Adrenal gland (tissue), 12 donors: ENCODE results near the gene SPO11. TPM values are rescaled to one million over a fixed set of nuclear protein-coding genes. Genes with fewer than 3 reads are reported as not detected.

Experiments
- DNase-seq, 7 donors: peaks; one replicate each; pipeline ENCODE4 v3.0.0-alpha.2; 2019 to 2020
- H3K27ac ChIP-seq, 5 donors: fragments of 200-600 bp; sonication (generic) in 4 of 5; 1 replicate in 3 of 5; 2 replicates in 2 of 5; pipeline versions ENCODE4 v1.5.1 to v1.8.0; 2016 to 2020; ENCODE audit warnings: mild to moderate bottlenecking in 1 of 5
- H3K27me3 ChIP-seq: fragments of 200-600 bp; 2 replicates; pipeline ENCODE4 v1.8.0; 2021
- H3K36me3 ChIP-seq, 2 donors: fragments of 200-600 bp; replicated peaks in 1 of 2; 1 replicate in 1 of 2; 2 replicates in 1 of 2; pipeline versions ENCODE4 v1.5.1 to v1.8.0; 2018 to 2022
- H3K4me1 ChIP-seq, 2 donors: fragments of 200-600 bp; replicated peaks in 1 of 2; 1 replicate in 1 of 2; 2 replicates in 1 of 2; pipeline versions ENCODE4 v1.5.1 to v1.8.0; 2018 to 2021
- H3K4me3 ChIP-seq, 4 donors: fragments of 200-600 bp; sonication (generic) in 3 of 4; one replicate each; pipeline ENCODE4 v1.5.1; 2016 to 2018
- H3K9me3 ChIP-seq, 3 donors: fragments of 200-600 bp; sonication (generic) in 1 of 3; replicated peaks in 1 of 3; 1 replicate in 2 of 3; 2 replicates in 1 of 3; pipeline versions ENCODE4 v1.5.1 to v1.8.0; 2016 to 2021
- CTCF ChIP-seq, 6 experiments: fragments of 450-650 bp in 4 of 6; fragments of 200-600 bp in 2 of 6; sonication (generic) in 1 of 6; IDR thresholded peaks; 1 replicate in 5 of 6; 2 replicates in 1 of 6; pipeline versions ENCODE4 v1.5.1 to v1.8.0; 2016 to 2021; ENCODE audit warnings: antibody characterized with exemption in 6 of 6, mild to moderate bottlenecking in 2 of 6, moderate library complexity in 1 of 6
- POLR2A ChIP-seq, 2 donors: fragments of 450-650 bp; IDR thresholded peaks; one replicate each; pipeline ENCODE4 v1.6.1; 2017; ENCODE audit warnings: antibody characterized with exemption in 2 of 2, mild to moderate bottlenecking in 2 of 2, moderate library complexity in 1 of 2
- WGBS, 4 donors: extraction: QIAGEN DNeasy Blood & Tissue Kit in 2 of 4; methylation state at CpG; one replicate each; pipeline versions ENCODE4 v1.1.5 to v1.1.7; 2013 to 2017; 5-methylcytosine and 5-hydroxymethylcytosine counted together
- intact Hi-C, 2 donors: fragments of 100-400 bp; cut with DNase I; formaldehyde crosslinking; loops; one replicate each; pipeline versions ENCODE4 v1.14.1 to v1.15.0; 2022 to 2023
- polyA plus RNA-seq, 3 donors: library from polyadenylated mRNA; stranded (reverse); fragments of 200-250 nt in 2 of 3; fragments of 350-450 nt in 1 of 3; fragmentation: Illumina TruSeq in 1 of 3; extraction: RNeasy Lipid Tissue Mini Kit (QIAGEN cat#74804) in 1 of 3; gene quantifications; one replicate each; pipeline ENCODE4 v1.2.3, GENCODE V29; 2013 to 2014
- total RNA-seq, 9 donors: library from RNA; depleted of rRNA in 4 of 9; stranded (reverse); fragments of >200 nt in 4 of 9; fragments of 120-200 nt in 1 of 9; fragmentation: NEBNext Ultra II Directional in 1 of 9; extraction: Animal tissue kit (Norgen Biotek cat#: 25700) in 1 of 9; gene quantifications; one replicate each; pipeline versions ENCODE4 v1.1.0 to v1.2.4, GENCODE V29; 2013 to 2023
- donor health status: healthy with polysubstance abuse.
- donor health status: Bipolar disorder and iron deficiency.
- donor health status: DM: yes; HTN: yes; CAD: no.
- donor health status: DM: no; HTN: no; CAD: no.
- donor health status: DM: no; HTN: no; CAD: no.
- donor health status: DM: yes; HTN: yes; CAD: no.

The SPO11 gene
- total and polyA plus RNA-seq, 12 donors = not detected

- TF ChIP-seq POLR2A (IDR thresholded peaks at IDR 0.05) = no peak
- no peak for TF ChIP-seq CTCF (IDR thresholded peaks at IDR 0.05)
- 78 to 92% (median 81%) methylated on average over 2 of the region's 2 CpGs for WGBS, 4 donors
- Histone ChIP-seq H3K27ac (no peak overlapping the region), H3K9me3 (no peaks in the 10 kb centered on the region), H3K4me1 (no peaks in the 10 kb centered on the region), H3K4me3 (no peak overlapping the region), H3K36me3 (no peaks in the 10 kb centered on the region), H3K27me3 (peaks cover 3% of the 10 kb centered on the region)
- no peak for DNase-seq
- intact Hi-C loops = no loop called here
Measured at GRCh38 chr20:57321142-57321541, 8.5 kb upstream of the SPO11 start.

- no peaks in the 10 kb centered on the region for H3K4me1 ChIP-seq
- intact Hi-C loops = no loop called here
- no peak overlapping the region for H3K27ac ChIP-seq
- peaks cover 3% of the 10 kb centered on the region for H3K27me3 ChIP-seq
- no peak overlapping the region for H3K4me3 ChIP-seq
- no peaks in the 10 kb centered on the region for H3K36me3 ChIP-seq
- no peak for DNase-seq
- H3K9me3 ChIP-seq = no peaks in the 10 kb centered on the region
- TF ChIP-seq POLR2A (IDR thresholded peaks at IDR 0.05) = no peak
- no peak for TF ChIP-seq CTCF (IDR thresholded peaks at IDR 0.05)
- 68 to 74% (median 71%) methylated on average over 2 of the region's 2 CpGs for WGBS, 4 donors
Measured at GRCh38 chr20:57322476-57322875, 7.1 kb upstream of the SPO11 start.

GRCh38 chr20:57323034-57323433 lies 6.6 kb upstream of the SPO11 start:
- Histone ChIP-seq H3K4me3 (no peak overlapping the region), H3K36me3 (no peaks in the 10 kb centered on the region), H3K27ac (no peak overlapping the region), H3K9me3 (no peaks in the 10 kb centered on the region), H3K27me3 (peaks cover 3% of the 10 kb centered on the region), H3K4me1 (no peaks in the 10 kb centered on the region)
- TF ChIP-seq POLR2A (IDR thresholded peaks at IDR 0.05) (no peak), CTCF (IDR thresholded peaks at IDR 0.05) (no peak)
- no peak for DNase-seq
- intact Hi-C loops = no loop called here
- 24 to 46% (median 36%) methylated on average over 5 to 6 of the region's 6 CpGs for WGBS, 4 donors

- no peak for DNase-seq
- intact Hi-C loops = no loop called here
- H3K27ac ChIP-seq = no peak overlapping the region
- H3K36me3 ChIP-seq = no peaks in the 10 kb centered on the region
- peaks cover 21% of the 10 kb centered on the region for H3K27me3 ChIP-seq
- H3K4me1 ChIP-seq = no peaks in the 10 kb centered on the region
- 79 to 86% (median 85%) methylated on average over 12 of the region's 12 CpGs for WGBS, 4 donors
- H3K4me3 ChIP-seq = no peak overlapping the region
- TF ChIP-seq CTCF (IDR thresholded peaks at IDR 0.05) = no peak
- no peak for TF ChIP-seq POLR2A (IDR thresholded peaks at IDR 0.05)
- no peaks in the 10 kb centered on the region for H3K9me3 ChIP-seq
Measured at GRCh38 chr20:57325632-57326356, 3.8 kb upstream of the SPO11 start.
